ENCODE results near the gene RAB25. TPM values are rescaled to one million over a fixed set of nuclear protein-coding genes. Genes with fewer than 3 reads are reported as not detected.
A peak's percentile ranks its signal among the peaks of the same experiment; 100 is the strongest.

RAB25 gene
- total and polyA plus RNA-seq, 2 of the 13 experiments (the other 11 are each of a cell fraction or from before 2014, with no cell fraction given), result 0.20 to 0.22 TPM

DNA sequence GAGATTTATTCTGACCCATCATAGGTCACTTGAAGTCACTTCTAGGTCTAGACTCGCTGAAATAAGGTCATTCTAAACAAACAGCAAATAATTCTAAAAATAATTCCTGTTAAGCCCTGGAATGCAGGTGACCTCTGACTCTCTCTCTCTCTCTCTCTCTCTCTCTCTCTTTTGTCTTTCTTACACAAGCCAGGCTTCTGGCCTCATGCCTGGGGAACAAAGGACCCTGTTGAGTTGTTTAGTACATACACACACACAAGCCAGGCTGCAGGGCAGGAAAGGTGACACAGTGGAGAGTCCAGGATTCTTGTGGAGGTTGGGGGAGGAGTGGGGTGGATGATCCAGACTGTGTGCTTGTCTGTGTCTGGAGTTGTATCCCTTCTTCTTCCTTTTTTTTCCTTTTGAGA lies 25.3 kb downstream of the RAB25 start (continued):
- TF ChIP-seq, protein P1, sequence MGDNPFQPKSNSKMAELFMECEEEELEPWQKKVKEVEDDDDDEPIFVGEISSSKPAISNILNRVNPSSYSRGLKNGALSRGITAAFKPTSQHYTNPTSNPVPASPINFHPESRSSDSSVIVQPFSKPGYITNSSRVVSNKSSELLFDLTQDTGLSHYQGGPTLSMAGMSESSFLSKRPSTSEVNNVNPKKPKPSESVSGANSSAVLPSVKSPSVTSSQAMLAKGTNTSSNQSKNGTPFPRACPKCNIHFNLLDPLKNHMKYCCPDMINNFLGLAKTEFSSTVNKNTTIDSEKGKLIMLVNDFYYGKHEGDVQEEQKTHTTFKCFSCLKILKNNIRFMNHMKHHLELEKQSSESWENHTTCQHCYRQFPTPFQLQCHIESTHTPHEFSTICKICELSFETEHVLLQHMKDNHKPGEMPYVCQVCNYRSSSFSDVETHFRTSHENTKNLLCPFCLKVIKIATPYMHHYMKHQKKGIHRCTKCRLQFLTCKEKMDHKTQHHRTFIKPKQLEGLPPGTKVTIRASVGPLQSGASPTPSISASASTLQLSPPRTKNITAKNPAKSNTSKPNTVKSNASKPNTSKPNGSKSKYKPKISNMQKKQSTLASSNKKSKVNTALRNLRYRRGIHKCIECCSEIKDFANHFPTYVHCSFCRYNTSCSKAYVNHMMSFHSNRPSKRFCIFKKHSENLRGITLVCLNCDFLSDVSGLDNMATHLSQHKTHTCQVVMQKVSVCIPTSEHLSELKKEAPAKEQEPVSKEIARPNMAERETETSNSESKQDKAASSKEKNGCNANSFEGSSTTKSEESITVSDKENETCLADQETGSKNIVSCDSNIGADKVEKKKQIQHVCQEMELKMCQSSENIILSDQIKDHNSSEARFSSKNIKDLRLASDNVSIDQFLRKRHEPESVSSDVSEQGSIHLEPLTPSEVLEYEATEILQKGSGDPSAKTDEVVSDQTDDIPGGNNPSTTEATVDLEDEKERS (CRISPR knock-in tag; IDR thresholded peaks at IDR 0.05), result no peak
- TF ChIP-seq RCOR2 (CRISPR knock-in tag; IDR thresholded peaks at IDR 0.05) (peak; percentile 77), AHR (CRISPR knock-in tag; IDR thresholded peaks at IDR 0.05) (no peak), MYC (CRISPR knock-in tag; IDR thresholded peaks at IDR 0.05; ENCODE audit: borderline replicate concordance) (peak; percentile 66; the same call in 1 of the 2 replicates), XBP1 (CRISPR knock-in tag; IDR thresholded peaks at IDR 0.05) (no peak), SUZ12 (IDR thresholded peaks at IDR 0.05; ENCODE audit: low read depth, low read length) (no peak), ZNF562 (CRISPR knock-in tag; IDR thresholded peaks at IDR 0.05; ENCODE audit: borderline replicate concordance) (no peak), ZSCAN9 (CRISPR knock-in tag; IDR thresholded peaks at IDR 0.05; ENCODE audit: borderline replicate concordance) (no peak), ZFP36 (IDR thresholded peaks at IDR 0.05; ENCODE audit: borderline replicate concordance, low read depth, low read length, partially characterized antibody) (no peak), HNRNPUL1 (IDR thresholded peaks at IDR 0.05; ENCODE audit: low read depth, low read length) (no peak), ZNF839 (CRISPR knock-in tag; IDR thresholded peaks at IDR 0.05; ENCODE audit: borderline replicate concordance) (no peak), FOSL2 (CRISPR knock-in tag; IDR thresholded peaks at IDR 0.05) (peak; percentile 76)
- TF ChIP-seq, protein P2, sequence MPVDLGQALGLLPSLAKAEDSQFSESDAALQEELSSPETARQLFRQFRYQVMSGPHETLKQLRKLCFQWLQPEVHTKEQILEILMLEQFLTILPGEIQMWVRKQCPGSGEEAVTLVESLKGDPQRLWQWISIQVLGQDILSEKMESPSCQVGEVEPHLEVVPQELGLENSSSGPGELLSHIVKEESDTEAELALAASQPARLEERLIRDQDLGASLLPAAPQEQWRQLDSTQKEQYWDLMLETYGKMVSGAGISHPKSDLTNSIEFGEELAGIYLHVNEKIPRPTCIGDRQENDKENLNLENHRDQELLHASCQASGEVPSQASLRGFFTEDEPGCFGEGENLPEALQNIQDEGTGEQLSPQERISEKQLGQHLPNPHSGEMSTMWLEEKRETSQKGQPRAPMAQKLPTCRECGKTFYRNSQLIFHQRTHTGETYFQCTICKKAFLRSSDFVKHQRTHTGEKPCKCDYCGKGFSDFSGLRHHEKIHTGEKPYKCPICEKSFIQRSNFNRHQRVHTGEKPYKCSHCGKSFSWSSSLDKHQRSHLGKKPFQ (CRISPR knock-in tag; IDR thresholded peaks at IDR 0.05; ENCODE audit: insufficient replicate concordance), result no peak
- TF ChIP-seq, protein P3, sequence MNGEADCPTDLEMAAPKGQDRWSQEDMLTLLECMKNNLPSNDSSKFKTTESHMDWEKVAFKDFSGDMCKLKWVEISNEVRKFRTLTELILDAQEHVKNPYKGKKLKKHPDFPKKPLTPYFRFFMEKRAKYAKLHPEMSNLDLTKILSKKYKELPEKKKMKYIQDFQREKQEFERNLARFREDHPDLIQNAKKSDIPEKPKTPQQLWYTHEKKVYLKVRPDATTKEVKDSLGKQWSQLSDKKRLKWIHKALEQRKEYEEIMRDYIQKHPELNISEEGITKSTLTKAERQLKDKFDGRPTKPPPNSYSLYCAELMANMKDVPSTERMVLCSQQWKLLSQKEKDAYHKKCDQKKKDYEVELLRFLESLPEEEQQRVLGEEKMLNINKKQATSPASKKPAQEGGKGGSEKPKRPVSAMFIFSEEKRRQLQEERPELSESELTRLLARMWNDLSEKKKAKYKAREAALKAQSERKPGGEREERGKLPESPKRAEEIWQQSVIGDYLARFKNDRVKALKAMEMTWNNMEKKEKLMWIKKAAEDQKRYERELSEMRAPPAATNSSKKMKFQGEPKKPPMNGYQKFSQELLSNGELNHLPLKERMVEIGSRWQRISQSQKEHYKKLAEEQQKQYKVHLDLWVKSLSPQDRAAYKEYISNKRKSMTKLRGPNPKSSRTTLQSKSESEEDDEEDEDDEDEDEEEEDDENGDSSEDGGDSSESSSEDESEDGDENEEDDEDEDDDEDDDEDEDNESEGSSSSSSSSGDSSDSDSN (CRISPR knock-in tag; IDR thresholded peaks at IDR 0.05), result no peak; the same call in 1 of the 2 replicates
- TF ChIP-seq, protein P4, sequence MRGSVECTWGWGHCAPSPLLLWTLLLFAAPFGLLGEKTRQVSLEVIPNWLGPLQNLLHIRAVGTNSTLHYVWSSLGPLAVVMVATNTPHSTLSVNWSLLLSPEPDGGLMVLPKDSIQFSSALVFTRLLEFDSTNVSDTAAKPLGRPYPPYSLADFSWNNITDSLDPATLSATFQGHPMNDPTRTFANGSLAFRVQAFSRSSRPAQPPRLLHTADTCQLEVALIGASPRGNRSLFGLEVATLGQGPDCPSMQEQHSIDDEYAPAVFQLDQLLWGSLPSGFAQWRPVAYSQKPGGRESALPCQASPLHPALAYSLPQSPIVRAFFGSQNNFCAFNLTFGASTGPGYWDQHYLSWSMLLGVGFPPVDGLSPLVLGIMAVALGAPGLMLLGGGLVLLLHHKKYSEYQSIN (CRISPR knock-in tag; IDR thresholded peaks at IDR 0.05; ENCODE audit: borderline replicate concordance), result no peak
- TF ChIP-seq, protein P5, sequence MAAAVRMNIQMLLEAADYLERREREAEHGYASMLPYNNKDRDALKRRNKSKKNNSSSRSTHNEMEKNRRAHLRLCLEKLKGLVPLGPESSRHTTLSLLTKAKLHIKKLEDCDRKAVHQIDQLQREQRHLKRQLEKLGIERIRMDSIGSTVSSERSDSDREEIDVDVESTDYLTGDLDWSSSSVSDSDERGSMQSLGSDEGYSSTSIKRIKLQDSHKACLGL (CRISPR knock-in tag; IDR thresholded peaks at IDR 0.05), result no peak
- TF ChIP-seq, protein P6, sequence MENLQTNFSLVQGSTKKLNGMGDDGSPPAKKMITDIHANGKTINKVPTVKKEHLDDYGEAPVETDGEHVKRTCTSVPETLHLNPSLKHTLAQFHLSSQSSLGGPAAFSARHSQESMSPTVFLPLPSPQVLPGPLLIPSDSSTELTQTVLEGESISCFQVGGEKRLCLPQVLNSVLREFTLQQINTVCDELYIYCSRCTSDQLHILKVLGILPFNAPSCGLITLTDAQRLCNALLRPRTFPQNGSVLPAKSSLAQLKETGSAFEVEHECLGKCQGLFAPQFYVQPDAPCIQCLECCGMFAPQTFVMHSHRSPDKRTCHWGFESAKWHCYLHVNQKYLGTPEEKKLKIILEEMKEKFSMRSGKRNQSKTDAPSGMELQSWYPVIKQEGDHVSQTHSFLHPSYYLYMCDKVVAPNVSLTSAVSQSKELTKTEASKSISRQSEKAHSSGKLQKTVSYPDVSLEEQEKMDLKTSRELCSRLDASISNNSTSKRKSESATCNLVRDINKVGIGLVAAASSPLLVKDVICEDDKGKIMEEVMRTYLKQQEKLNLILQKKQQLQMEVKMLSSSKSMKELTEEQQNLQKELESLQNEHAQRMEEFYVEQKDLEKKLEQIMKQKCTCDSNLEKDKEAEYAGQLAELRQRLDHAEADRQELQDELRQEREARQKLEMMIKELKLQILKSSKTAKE (CRISPR knock-in tag; IDR thresholded peaks at IDR 0.05; ENCODE audit: borderline replicate concordance), result peak; percentile 99
